SK-N-SH treated with all-trans-retinoic acid at 6 μM for 48 hours (cell line): ENCODE measurements around the gene NGEF.

Experiments
- ATAC-seq: fragments of 200-7000 bp; cut with Tn5 transposase; 3 replicates; pipeline ENCODE4 v1.9.1; 2020; ENCODE audit warnings: mild to moderate bottlenecking, moderate library complexity
- ARNTL ChIP-seq: fragments of 450-650 bp; formaldehyde crosslinking; IDR thresholded peaks from 2 replicates; pipeline ENCODE4 v1.5.0; 2020; ENCODE audit warnings: low read depth, mild to moderate bottlenecking, moderate library complexity, borderline replicate concordance
- BACH2 ChIP-seq: fragments of 250-450 bp; sonication (Bioruptor Pico); IDR thresholded peaks from 2 replicates; pipeline ENCODE4 v1.9.0; 2021; ENCODE audit warnings: mild to moderate bottlenecking, borderline replicate concordance
- CSDC2 ChIP-seq: fragments of 250-450 bp; sonication (Bioruptor Pico); IDR thresholded peaks from 2 replicates; pipeline ENCODE4 v1.5.0; 2020; ENCODE audit warnings: mild to moderate bottlenecking, moderate library complexity
- CSRNP3 ChIP-seq: fragments of 250-450 bp; sonication (Bioruptor Pico); IDR thresholded peaks from 2 replicates; pipeline ENCODE4 v1.5.1; 2021; ENCODE audit warnings: mild to moderate bottlenecking, moderate library complexity
- ESRRG ChIP-seq: fragments of 250-450 bp; sonication (Bioruptor Pico); IDR thresholded peaks from 2 replicates; pipeline ENCODE4 v1.6.1; 2021; ENCODE audit warnings: mild to moderate bottlenecking
- GLIS3 ChIP-seq: fragments of 250-450 bp; sonication (Bioruptor Pico); IDR thresholded peaks from 2 replicates; pipeline ENCODE4 v1.5.0; 2020; ENCODE audit warnings: mild to moderate bottlenecking, moderate library complexity
- ISL1 ChIP-seq: fragments of 250-450 bp; sonication (Bioruptor Pico); IDR thresholded peaks from 2 replicates; pipeline ENCODE4 v2.1.2; 2022; ENCODE audit warnings: mild to moderate bottlenecking, moderate library complexity
- PATZ1 ChIP-seq: fragments of 250-450 bp; sonication (Bioruptor Pico); IDR thresholded peaks from 2 replicates; pipeline ENCODE4 v1.8.0; 2020; ENCODE audit warnings: mild to moderate bottlenecking, moderate library complexity, borderline replicate concordance
- POU6F1 ChIP-seq: fragments of 250-450 bp; sonication (Bioruptor Pico); IDR thresholded peaks from 2 replicates; pipeline ENCODE4 v1.8.0; 2021; ENCODE audit warnings: low read depth, mild to moderate bottlenecking, moderate library complexity, borderline replicate concordance
- PPARA ChIP-seq: fragments of 250-450 bp; sonication (Bioruptor Pico); IDR thresholded peaks from 2 replicates; pipeline ENCODE4 v1.5.0; 2020; ENCODE audit warnings: mild to moderate bottlenecking, borderline replicate concordance
- RARB ChIP-seq: fragments of 250-450 bp; sonication (Bioruptor Pico); IDR thresholded peaks from 2 replicates; pipeline ENCODE4 v1.8.0; 2021; ENCODE audit warnings: mild to moderate bottlenecking, moderate library complexity
- SNAI2 ChIP-seq: fragments of 250-450 bp; sonication (Bioruptor Pico); IDR thresholded peaks from 2 replicates; pipeline ENCODE4 v1.5.0; 2020; ENCODE audit warnings: mild to moderate bottlenecking, moderate library complexity
- TCF4 ChIP-seq: fragments of 250-450 bp; sonication (Bioruptor Pico); IDR thresholded peaks from 2 replicates; pipeline ENCODE4 v1.8.0; 2021; ENCODE audit warnings: mild to moderate bottlenecking, moderate library complexity, borderline replicate concordance
- TOX ChIP-seq: fragments of 250-450 bp; sonication (Bioruptor Pico); IDR thresholded peaks from 2 replicates; pipeline ENCODE4 v1.8.0; 2021; ENCODE audit warnings: mild to moderate bottlenecking, moderate library complexity, borderline replicate concordance
- TSHZ2 ChIP-seq: fragments of 250-450 bp; sonication (Bioruptor Pico); IDR thresholded peaks from 2 replicates; pipeline ENCODE4 v1.5.0; 2020; ENCODE audit warnings: mild to moderate bottlenecking, moderate library complexity
- ZFP3 ChIP-seq: fragments of 250-450 bp; sonication (Bioruptor Pico); IDR thresholded peaks from 2 replicates; pipeline ENCODE4 v1.5.0; 2020; ENCODE audit warnings: mild to moderate bottlenecking, moderate library complexity
- ZFP30 ChIP-seq: fragments of 450-650 bp; formaldehyde crosslinking; IDR thresholded peaks from 2 replicates; pipeline ENCODE4 v1.5.0; 2022; ENCODE audit warnings: mild to moderate bottlenecking, moderate library complexity
- ZNF565 ChIP-seq: fragments of 450-650 bp; formaldehyde crosslinking; conservative IDR thresholded peaks from 2 replicates; pipeline ENCODE4 v1.5.0; 2020; ENCODE audit warnings: low read depth, mild to moderate bottlenecking, moderate library complexity
- ZNF70 ChIP-seq: fragments of 450-650 bp; formaldehyde crosslinking; IDR thresholded peaks from 2 replicates; pipeline ENCODE4 v1.5.0; 2020; ENCODE audit warnings: mild to moderate bottlenecking, moderate library complexity
- ZNF8 ChIP-seq: fragments of 450-650 bp; formaldehyde crosslinking; IDR thresholded peaks from 2 replicates; pipeline ENCODE4 v1.5.0; 2020; ENCODE audit warnings: mild to moderate bottlenecking, moderate library complexity

NGEF gene

DNA sequence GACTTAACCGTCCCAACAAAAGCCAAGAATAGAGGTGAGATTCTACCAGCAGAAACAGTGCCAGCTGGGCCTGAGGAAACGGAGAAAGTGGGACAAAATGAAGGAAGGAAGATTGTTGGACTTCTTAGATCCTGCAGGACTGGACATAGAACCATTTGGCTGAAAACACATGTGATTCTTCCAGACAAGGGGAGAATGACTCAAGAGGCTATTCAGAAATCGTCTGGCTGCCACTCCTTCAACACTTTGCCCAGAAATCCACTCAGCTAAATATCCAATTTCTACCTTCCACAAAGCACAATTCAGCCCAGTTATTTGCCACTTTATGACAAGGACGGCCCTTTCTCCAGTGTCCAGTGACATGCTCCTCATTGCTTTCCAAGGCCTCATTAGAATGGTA lies 81.4 kb downstream of the NGEF start:
- TF ChIP-seq TOX (CRISPR knock-in tag) (no peak), TSHZ2 (no peak), CSDC2 (CRISPR knock-in tag) (no peak), ZFP3 (CRISPR knock-in tag) (no peak), ARNTL (CRISPR knock-in tag) (no peak), ZNF70 (CRISPR knock-in tag) (no peak), ZNF8 (CRISPR knock-in tag) (no peak), GLIS3 (no peak), ZFP30 (CRISPR knock-in tag) (no peak), ESRRG (CRISPR knock-in tag) (no peak), PPARA (no peak), RARB (CRISPR knock-in tag) (no peak)

GRCh38 chr2:232930059-232930400 lies 83.0 kb downstream of the NGEF start:
- ATAC-seq, result no peak
- no peak for TF ChIP-seq ESRRG (CRISPR knock-in tag)
- TF ChIP-seq ZFP30 (CRISPR knock-in tag), result no peak
- TF ChIP-seq RARB (CRISPR knock-in tag), result no peak
- no peak for TF ChIP-seq CSDC2 (CRISPR knock-in tag)
- no peak for TF ChIP-seq ARNTL (CRISPR knock-in tag)
- TF ChIP-seq ZNF565 (CRISPR knock-in tag), result no peak
- no peak for TF ChIP-seq ZNF70 (CRISPR knock-in tag)
- no peak for TF ChIP-seq GLIS3
- no peak for TF ChIP-seq TCF4 (CRISPR knock-in tag)
- TF ChIP-seq BACH2 (CRISPR knock-in tag), result no peak
- no peak for TF ChIP-seq SNAI2 (CRISPR knock-in tag)
- TF ChIP-seq ZNF8 (CRISPR knock-in tag), result no peak
- TF ChIP-seq POU6F1 (CRISPR knock-in tag), result no peak
- TF ChIP-seq PATZ1 (CRISPR knock-in tag), result no peak
- no peak for TF ChIP-seq PPARA
- TF ChIP-seq ZFP3 (CRISPR knock-in tag), result no peak
- TF ChIP-seq CSRNP3 (CRISPR knock-in tag), result no peak

More for the DNA sequence above, 81.4 kb downstream of the NGEF start:
- ATAC-seq, result no peak

GRCh38 chr2:232929303-232930058 lies 83.6 kb downstream of the NGEF start:
- ATAC-seq, result no peak
- TF ChIP-seq ISL1 (CRISPR knock-in tag) (no peak), CSDC2 (CRISPR knock-in tag) (no peak), PATZ1 (CRISPR knock-in tag) (no peak), SNAI2 (CRISPR knock-in tag) (no peak), ARNTL (CRISPR knock-in tag) (no peak), RARB (CRISPR knock-in tag) (no peak), TOX (CRISPR knock-in tag) (no peak), GLIS3 (no peak), CSRNP3 (CRISPR knock-in tag) (no peak), ESRRG (CRISPR knock-in tag) (no peak), PPARA (no peak), ZNF70 (CRISPR knock-in tag) (no peak)
